NCI-H2196 (cell line): ENCODE measurements around the gene PACS2.
"Not testable (repeated sequence)": the region's sequence is repeated elsewhere in the genome, so short reads cannot be mapped to it uniquely, and the experiment has no call there.

Experiments
- DNase-seq: peaks from one replicate; lab custom pipeline; 2025; ENCODE audit not compliant: unreplicated experiment; lab: John Stamatoyannopoulos, UW

Gene PACS2

DNA sequence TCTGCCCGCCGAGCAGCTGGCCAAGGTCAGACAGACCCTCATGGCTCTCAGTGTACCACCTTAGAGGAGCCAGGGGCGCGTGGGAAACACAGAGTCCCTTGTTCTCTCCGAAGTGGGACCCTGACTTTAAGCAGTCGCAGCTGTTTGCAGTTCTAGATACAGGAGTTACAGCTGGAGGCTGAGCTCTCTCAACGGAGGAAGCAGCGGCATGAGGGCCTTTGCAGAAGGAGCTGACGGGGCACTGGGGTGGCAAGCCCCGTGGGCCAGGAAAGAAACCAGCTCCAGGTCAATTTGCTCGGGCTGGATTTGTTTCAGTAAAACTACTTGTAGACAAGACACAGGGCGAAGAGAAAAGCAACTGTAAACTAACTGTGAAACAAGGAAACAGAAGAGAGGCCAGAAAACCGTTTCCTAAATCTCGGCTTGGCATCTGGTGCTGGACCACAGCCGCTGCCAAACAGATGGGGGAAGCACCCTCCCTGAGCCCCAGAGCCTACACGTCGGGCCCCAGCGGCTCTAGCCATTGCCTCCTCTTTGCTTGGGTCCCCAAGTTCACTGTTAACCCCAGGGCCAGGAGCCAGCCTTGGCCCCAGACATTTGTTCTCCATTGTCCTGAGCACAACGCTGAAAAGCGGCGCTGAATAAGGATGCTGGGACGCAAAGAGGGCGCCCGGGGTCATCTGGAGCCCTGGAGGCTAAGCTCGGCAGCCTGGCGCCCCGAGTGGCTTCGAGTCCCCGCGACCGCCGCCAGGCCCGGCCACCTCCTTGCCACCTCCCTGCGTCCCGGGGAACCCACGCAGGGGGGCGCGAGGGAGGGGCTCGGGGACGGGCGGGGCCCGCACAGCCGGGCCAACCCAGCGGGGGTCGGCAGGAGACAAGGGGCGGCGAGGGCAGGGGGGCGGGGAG lies 914 bp upstream of the PACS2 start:
- no peak for DNase-seq

DNA sequence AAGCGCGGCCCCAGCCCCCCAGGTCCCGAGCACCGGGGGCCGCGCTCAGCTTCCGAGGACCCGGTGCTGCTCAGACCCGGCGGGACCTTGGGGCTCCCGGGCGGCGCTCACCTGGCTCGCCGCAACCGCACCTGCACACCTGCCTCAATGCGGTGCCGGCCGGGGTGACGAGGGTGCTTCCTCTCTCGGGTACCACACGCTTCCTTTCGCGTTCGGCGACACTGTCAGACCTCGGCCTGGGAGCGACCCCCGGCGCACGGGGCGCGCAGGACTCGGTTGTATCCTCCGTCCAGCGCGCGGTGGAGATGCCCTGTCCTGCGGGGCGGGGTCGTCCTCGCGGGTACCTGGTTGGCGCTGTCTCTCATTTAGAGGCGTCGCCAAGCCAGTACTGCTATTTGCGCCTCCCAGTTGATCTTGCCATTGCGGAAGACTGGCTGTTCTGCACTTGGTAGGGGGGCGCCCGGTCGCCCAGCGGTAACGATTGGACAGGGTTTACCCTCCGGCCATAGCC lies 718 bp downstream of the PACS2 start:
- DNase-seq = no peak

- DNase-seq = no peak
These were observed 1.5 kb downstream of the PACS2 start for GRCh38 chr14:105315941-105316576.

GRCh38 chr14:105316577-105316941 lies 2.0 kb downstream of the PACS2 start:
- no peak for DNase-seq

DNA sequence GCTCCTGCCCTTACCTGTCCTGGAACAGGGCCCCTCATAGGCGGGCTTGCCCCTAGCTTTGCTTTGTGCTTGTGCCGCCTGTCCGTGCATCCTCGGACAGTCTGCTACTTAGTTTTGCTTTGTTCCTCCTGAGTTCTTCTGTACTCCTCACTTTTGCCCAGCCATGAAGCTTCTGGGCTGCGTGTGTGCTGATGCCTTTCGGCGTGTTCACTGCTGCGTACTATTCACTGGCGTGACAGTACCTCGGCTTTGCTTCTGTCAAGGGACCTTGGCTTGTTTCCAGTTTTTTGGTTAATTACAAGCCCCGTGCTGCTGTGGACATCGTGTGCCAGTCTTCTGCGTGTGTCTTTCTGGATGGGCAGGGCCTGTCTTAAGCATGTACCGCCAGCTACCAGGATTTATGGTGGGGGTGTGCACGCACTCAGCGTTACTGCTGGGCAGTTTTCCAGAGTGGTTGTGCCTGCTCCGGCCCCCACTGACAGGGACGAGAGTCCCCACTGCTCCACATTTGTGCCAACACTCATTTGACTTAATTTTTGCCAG lies 2.5 kb downstream of the PACS2 start:
- DNase-seq = no peak

GRCh38 chr14:105317546-105317945 lies 3.0 kb downstream of the PACS2 start:
- no peak for DNase-seq

DNA sequence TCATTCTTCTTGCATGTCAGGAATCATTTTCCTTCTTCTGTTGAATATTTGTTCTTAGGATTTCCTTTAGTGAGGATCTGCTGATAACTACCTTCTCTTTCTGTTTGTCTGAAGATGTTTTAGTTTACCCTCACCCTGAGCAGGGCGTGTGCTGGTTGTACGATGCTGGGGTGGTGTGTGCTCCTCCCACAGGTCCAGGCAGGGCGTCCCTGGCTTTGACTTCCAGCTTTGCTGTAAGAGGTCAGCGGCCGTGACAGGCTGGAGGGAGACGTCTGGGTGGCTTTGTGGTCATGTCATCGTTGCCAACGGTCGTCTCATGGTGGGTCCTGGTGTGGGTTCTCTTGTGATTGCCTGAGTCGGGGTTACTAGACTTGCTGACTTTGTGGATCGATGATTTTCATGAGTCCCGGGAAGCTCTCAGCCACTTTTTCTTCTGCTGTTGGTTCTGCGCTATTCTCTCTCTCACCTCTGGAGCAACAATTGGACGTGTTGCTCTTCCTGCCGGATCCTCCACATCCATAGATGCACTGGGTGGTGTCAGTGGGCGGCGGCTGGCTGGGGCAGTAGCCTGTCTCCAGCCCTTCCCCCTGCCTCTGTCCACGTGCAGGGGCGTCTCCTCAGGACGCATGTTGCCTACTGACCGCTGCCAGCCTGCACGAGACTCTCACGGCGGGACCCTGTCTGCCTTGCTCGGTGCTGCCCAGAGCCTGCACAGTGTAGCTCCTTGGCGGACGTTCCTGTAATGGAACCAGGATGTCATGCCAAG lies 8.4 kb downstream of the PACS2 start:
- no peak for DNase-seq

GRCh38 chr14:105323663-105324062 lies 9.1 kb downstream of the PACS2 start:
- DNase-seq = no peak

GRCh38 chr14:105324080-105324778 lies 9.7 kb downstream of the PACS2 start:
- no peak for DNase-seq

GRCh38 chr14:105324871-105325270 lies 10.3 kb downstream of the PACS2 start:
- no peak for DNase-seq

DNA sequence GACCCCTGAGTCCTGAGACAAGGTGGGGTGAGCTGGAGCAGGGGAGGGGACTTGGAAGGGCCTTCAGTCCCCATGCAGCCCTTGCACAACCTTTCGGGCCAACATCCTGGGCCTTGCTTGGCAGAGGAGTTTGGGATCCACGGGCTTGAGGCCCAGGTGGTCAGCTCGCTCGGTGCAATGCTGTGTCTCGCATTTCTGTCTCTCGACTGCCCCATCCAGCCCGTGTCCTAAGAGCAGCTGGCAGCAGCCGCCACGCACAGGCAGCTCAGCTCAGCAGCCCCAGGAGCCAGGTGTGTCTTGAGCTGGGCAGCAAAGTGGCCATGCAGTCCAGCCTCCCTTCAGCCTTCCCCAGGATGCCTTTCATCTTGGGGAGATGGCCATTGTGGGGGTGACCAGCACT lies 10.8 kb downstream of the PACS2 start:
- no peak for DNase-seq

- DNase-seq = no peak
These were observed 11.4 kb downstream of the PACS2 start for GRCh38 chr14:105325716-105326567.

- no peak for DNase-seq
These were observed 12.0 kb downstream of the PACS2 start for GRCh38 chr14:105326568-105326867.

DNA sequence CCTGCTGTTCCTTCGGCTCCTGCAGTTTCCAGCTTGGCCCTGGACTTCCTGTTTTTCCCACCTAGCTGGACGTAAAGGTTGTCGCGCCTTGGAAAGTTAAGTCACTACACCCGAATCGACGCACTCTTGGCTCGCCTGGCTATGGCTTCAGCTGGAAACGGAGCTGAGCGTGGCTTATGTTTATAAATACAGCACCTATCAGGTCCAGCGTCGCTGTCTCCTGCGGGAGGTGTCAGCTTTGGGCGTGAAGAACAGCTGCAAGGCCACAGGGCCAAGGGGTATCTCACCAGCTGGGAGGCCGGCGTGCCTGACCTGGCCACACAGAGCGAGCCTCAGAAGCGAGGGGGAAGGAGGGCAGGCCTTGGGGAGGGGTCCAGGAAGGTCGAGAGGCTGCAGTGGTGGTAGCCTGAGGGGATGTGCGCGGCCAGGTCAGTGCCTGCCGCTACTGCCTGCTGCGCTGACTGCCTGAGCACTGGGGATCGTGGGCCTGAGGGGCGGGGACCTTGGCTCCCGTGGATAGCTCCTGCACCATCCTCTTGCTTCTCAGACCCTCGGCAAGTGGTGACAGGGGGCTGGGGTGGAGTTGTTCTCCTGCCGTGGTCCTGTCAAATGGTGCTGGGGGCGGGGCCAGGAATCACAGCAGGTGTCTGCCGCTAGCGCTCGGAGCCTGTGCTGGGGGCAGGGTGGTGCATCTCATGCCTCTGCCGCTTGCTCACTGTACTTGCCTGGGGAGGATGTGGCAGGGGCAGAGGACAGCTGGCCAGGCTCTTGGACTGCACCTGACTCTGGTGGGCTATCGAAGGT lies 12.5 kb downstream of the PACS2 start:
- DNase-seq = no peak

DNA sequence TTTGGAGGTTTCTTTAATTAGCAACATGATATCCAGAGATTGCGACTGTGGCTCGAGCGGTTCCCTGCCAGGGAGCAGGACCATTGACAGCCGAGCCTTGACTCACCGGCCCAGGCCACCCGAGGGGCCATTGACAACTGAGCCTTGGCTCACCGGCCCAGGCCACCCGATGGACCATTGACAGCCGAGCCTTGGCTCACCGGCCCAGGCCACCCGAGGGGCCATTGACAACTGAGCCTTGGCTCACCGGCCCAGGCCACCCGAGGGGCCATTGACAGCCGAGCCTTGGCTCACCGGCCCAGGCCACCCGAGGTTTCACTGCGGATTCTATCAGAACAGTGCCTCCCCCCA lies 13.1 kb downstream of the PACS2 start:
- DNase-seq = not testable (repeated sequence)

- DNase-seq = no peak
These were observed 13.6 kb downstream of the PACS2 start for GRCh38 chr14:105328070-105328677.

GRCh38 chr14:105328678-105329390 lies 14.3 kb downstream of the PACS2 start:
- no peak for DNase-seq
